ENCODE results near the gene GPA33. TPM values are rescaled to one million over a fixed set of nuclear protein-coding genes. Genes with fewer than 3 reads are reported as not detected.

Gene GPA33
- total and polyA plus RNA-seq, 11 donors: 0.15 to 3.6 (median 1.1) TPM; not detected in 1

DNA sequence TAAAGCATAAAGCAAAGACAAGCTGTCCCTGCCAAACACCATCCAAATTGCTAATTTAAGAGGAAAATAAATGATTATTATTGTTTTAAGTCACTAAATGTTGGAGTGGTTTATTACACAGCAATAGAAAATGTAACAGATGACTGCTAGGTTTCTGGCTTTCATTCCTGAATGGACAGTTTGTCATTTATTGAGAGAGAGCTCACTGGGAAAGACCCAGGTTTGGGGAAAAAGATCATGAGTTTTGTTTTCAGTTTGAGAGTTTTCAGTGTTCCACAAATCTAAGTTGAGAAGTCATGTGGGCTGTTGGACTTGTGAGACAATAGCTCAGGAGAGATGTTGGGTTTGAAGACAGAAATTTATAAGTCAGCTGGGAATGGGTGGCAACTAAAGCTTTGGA lies 5.4 kb downstream of the GPA33 start:
- no peak for ATAC-seq
- TF ChIP-seq, protein P1, sequence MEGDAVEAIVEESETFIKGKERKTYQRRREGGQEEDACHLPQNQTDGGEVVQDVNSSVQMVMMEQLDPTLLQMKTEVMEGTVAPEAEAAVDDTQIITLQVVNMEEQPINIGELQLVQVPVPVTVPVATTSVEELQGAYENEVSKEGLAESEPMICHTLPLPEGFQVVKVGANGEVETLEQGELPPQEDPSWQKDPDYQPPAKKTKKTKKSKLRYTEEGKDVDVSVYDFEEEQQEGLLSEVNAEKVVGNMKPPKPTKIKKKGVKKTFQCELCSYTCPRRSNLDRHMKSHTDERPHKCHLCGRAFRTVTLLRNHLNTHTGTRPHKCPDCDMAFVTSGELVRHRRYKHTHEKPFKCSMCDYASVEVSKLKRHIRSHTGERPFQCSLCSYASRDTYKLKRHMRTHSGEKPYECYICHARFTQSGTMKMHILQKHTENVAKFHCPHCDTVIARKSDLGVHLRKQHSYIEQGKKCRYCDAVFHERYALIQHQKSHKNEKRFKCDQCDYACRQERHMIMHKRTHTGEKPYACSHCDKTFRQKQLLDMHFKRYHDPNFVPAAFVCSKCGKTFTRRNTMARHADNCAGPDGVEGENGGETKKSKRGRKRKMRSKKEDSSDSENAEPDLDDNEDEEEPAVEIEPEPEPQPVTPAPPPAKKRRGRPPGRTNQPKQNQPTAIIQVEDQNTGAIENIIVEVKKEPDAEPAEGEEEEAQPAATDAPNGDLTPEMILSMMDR (IDR thresholded peaks at IDR 0.05): no peak
- TF ChIP-seq POLR2A (IDR thresholded peaks at IDR 0.05): no peak
- DNase-seq: no peak
- intact Hi-C loops (cut with DNase I): no loop called here
- no peak overlapping the region for H3K4me3 ChIP-seq
- no peaks in the 10 kb centered on the region for H3K9me3 ChIP-seq
- H3K27me3 ChIP-seq: no peaks in the 10 kb centered on the region
- H3K36me3 ChIP-seq: no peaks in the 10 kb centered on the region
- H3K27ac ChIP-seq: peak overlapping the region in 2 of 12 donors; percentile 55 to 65
- peaks cover 0 to 36% (median 12%) of the 10 kb centered on the region in 12 donors for H3K4me1 ChIP-seq

- Histone ChIP-seq H3K36me3 (no peaks in the 10 kb centered on the region), H3K4me3 (no peak overlapping the region), H3K27me3 (no peaks in the 10 kb centered on the region), H3K27ac (peak overlapping the region in 5 of 12 donors; percentile 17 to 65 (median 55)), H3K9me3 (no peaks in the 10 kb centered on the region), H3K4me1 (peaks cover 0 to 36% (median 11%) of the 10 kb centered on the region in 12 donors)
- DNase-seq (no peak), ATAC-seq (peak in 1 of 4 donors; percentile 38)
- intact Hi-C loops (cut with DNase I): no loop called here
- TF ChIP-seq, protein P1 (IDR thresholded peaks at IDR 0.05): no peak
- TF ChIP-seq POLR2A (IDR thresholded peaks at IDR 0.05): no peak
- 37 to 65% (median 59%) methylated on average over 2 to 3 of the region's 3 CpGs for WGBS, 4 donors
These were observed 6.3 kb downstream of the GPA33 start for GRCh38 chr1:167083871-167084270.

DNA sequence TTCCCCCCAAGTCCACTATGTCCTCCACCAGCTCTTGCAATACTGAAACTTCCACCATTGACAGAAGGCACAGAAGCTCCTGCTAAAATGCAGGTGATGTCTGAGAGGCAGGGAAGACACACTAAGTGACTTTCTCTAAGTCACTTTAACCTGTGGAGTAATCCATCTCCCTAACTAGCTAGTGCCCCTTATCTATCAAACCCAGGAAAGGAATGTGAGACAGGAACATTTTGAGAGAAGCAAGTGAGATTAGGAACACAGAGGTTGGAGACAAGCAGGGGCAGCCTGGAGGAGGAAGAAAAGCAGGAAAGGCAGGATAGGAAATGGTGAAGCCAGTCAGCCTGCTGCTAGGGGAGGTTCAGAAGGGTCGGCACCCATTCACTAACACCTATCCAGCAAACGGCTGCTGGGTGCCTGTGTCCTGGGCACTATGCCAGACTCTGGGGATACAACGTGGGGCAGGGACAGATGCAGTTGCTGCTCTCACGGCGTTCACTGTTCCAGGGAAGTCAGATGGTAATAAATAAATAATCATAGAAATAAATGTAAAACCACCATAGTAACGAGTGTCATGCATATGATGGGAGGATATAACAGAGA lies 7.0 kb downstream of the GPA33 start:
- H3K9me3 ChIP-seq: no peaks in the 10 kb centered on the region
- WGBS, 4 donors: 12 to 18% (median 16%) methylated on average over 6 of the region's 6 CpGs
- peak overlapping the region in 6 of 12 donors; percentile 17 to 65 (median 48) for H3K27ac ChIP-seq
- no peaks in the 10 kb centered on the region for H3K27me3 ChIP-seq
- intact Hi-C loops (cut with DNase I): no loop called here
- DNase-seq (peak in 4 of 5 donors; percentile 47 to 63 (median 56)), ATAC-seq (peak; percentile 62 to 75 (median 70))
- H3K4me1 ChIP-seq: peaks cover 0 to 36% (median 11%) of the 10 kb centered on the region in 12 donors
- H3K36me3 ChIP-seq: no peaks in the 10 kb centered on the region
- no peak overlapping the region for H3K4me3 ChIP-seq
- TF ChIP-seq, protein P1 (IDR thresholded peaks at IDR 0.05): no peak
- TF ChIP-seq POLR2A (IDR thresholded peaks at IDR 0.05): no peak

DNA sequence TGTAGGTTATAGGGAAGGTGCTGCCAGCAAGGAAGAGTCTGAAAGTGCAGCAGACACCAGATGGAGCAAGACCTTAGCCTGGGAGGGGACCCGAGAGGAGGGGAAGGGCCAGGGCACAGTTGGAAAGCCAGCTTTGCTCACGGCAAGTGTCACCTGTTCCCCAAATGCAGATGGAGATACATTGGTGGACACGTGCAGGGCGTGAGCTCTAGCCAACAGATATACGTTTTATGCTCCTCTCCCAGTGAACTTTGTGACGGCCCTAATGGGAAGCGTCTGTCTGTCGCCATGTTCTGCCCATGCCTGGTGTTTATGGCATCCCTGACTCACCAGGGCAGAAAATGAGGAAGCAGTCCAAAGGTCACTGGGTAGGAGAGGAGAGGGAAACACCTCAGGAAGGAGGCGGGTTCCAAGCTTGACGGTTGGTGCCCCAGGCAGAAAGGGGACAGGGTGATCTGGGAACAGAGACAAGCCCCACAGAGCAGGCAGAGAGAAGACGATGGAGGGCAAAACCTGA lies 7.6 kb downstream of the GPA33 start:
- intact Hi-C loops (cut with DNase I): no loop called here
- H3K4me1 ChIP-seq: peaks cover 0 to 41% (median 11%) of the 10 kb centered on the region in 12 donors

More for the DNA sequence above, 7.6 kb downstream of the GPA33 start:
- Histone ChIP-seq H3K36me3 (no peaks in the 10 kb centered on the region), H3K4me3 (no peak overlapping the region), H3K27ac (peak overlapping the region in 6 of 12 donors; percentile 17 to 65 (median 48)), H3K27me3 (no peaks in the 10 kb centered on the region), H3K9me3 (no peaks in the 10 kb centered on the region)
- DNase-seq: no peak
- no peak for TF ChIP-seq POLR2A (IDR thresholded peaks at IDR 0.05)
- TF ChIP-seq, protein P1 (IDR thresholded peaks at IDR 0.05): no peak
- ATAC-seq: peak; percentile 35 to 60 (median 46)
- 57 to 67% (median 63%) methylated on average over 11 of the region's 11 CpGs for WGBS, 4 donors
